Common myeloid progenitor, CD34-positive (primary cell): ENCODE results near the gene CCR3.

Experiments used
- CTCF ChIA-PET: fragments of 350-600 bp; sonication (Branson Sonifier 250); formaldehyde crosslinking; loops from one replicate; lab custom pipeline; 2021; ENCODE audit warnings: antibody characterized with exemption; lab: Charles Lee
- POLR2A ChIA-PET: fragments of 350-600 bp; sonication (Branson Sonifier 250); formaldehyde crosslinking; loops from one replicate; lab custom pipeline; 2021; ENCODE audit warnings: antibody characterized with exemption; lab: Charles Lee
- DNase-seq, 3 donors: peaks; one replicate each; pipeline versions ENCODE4 v3.0.0 to v3.0.0-alpha.2; 2013
- H3K27ac ChIP-seq, 2 experiments: 1 replicate in 1 of 2; 2 replicates in 1 of 2; pipeline ENCODE4 v1.7.0; 2013; ENCODE audit warnings: inconsistent platforms in 2 of 2, low read length in 2 of 2, mild to moderate bottlenecking in 2 of 2, low read depth in 1 of 2, moderate library complexity in 1 of 2; ENCODE audit not compliant: severe bottlenecking in 2 of 2, insufficient read depth in 1 of 2, poor library complexity in 1 of 2
- H3K27me3 ChIP-seq, 5 experiments: replicated peaks in 2 of 5; 1 replicate in 3 of 5; 2 replicates in 2 of 5; pipeline versions ENCODE4 v1.6.1 to v1.7.0; 2013; ENCODE audit warnings: low read length in 4 of 5, mild to moderate bottlenecking in 2 of 5, moderate library complexity in 2 of 5, inconsistent platforms in 1 of 5; ENCODE audit not compliant: insufficient read depth in 5 of 5, control insufficient read depth in 4 of 5
- H3K36me3 ChIP-seq, 4 experiments: 1 replicate in 2 of 4; 2 replicates in 2 of 4; pipeline versions ENCODE4 v1.6.1 to v1.7.0; 2013; ENCODE audit warnings: low read length in 3 of 4, control low read depth in 1 of 4, mild to moderate bottlenecking in 1 of 4; ENCODE audit not compliant: control insufficient read depth in 4 of 4, insufficient read depth in 4 of 4
- H3K4me1 ChIP-seq, 4 experiments: 1 replicate in 3 of 4; 2 replicates in 1 of 4; pipeline versions ENCODE4 v1.6.1 to v1.7.1; 2013; ENCODE audit warnings: low read length in 3 of 4, mild to moderate bottlenecking in 3 of 4, control low read depth in 1 of 4, inconsistent platforms in 1 of 4, moderate library complexity in 1 of 4; ENCODE audit not compliant: control insufficient read depth in 4 of 4, insufficient read depth in 4 of 4; ENCODE audit errors: control extremely low read depth in 1 of 4
- H3K4me3 ChIP-seq, 7 experiments: 1 replicate in 4 of 7; 2 replicates in 3 of 7; pipeline versions ENCODE4 v1.5.1 to v1.7.0; 2013; ENCODE audit warnings: mild to moderate bottlenecking in 7 of 7, low read length in 6 of 7, moderate library complexity in 6 of 7, inconsistent platforms in 2 of 7, low read depth in 2 of 7, control low read depth in 1 of 7; ENCODE audit not compliant: insufficient read depth in 4 of 7, control insufficient read depth in 1 of 7; ENCODE audit errors: extremely low read depth in 1 of 7
- H3K9me3 ChIP-seq, 5 experiments: 1 replicate in 4 of 5; 2 replicates in 1 of 5; pipeline versions ENCODE4 v1.6.1 to v1.7.1; 2013; ENCODE audit warnings: low read length in 4 of 5, mild to moderate bottlenecking in 2 of 5, inconsistent platforms in 1 of 5, low read depth in 1 of 5, moderate library complexity in 1 of 5; ENCODE audit not compliant: control insufficient read depth in 4 of 5, insufficient read depth in 2 of 5; ENCODE audit errors: control extremely low read depth in 1 of 5
- WGBS: methylation state at CpG from one replicate; pipeline ENCODE4 v1.1.5; 2013; ENCODE audit not compliant: insufficient coverage; 5-methylcytosine and 5-hydroxymethylcytosine counted together

CCR3 gene

GRCh38 chr3:46299608-46300460, 57.6 kb downstream of the CCR3 start:
- no peak overlapping the region for H3K27ac ChIP-seq
- no peaks in the 10 kb centered on the region for H3K27me3 ChIP-seq
- WGBS: no CpG with 5 or more reads among the region's 5 CpGs
- ChIA-PET POLR2A (no interaction called here), CTCF (interaction anchor here (0.7 to 1.6 kb wide), 7 partner anchors 12 to 361 kb away, joined by 3 to 5 read pairs (median 4); no protein-coding TSS in a partner anchor)
- DNase-seq: peak; percentile 68 to 94 (median 92)
- H3K9me3 ChIP-seq: no peaks in the 10 kb centered on the region
- H3K4me1 ChIP-seq: peaks cover 14 to 63% (median 42%) of the 10 kb centered on the region in 4 experiments
- H3K4me3 ChIP-seq: no peak overlapping the region
- no peaks in the 10 kb centered on the region for H3K36me3 ChIP-seq

GRCh38 chr3:46300461-46300789, 58.2 kb downstream of the CCR3 start:
- Histone ChIP-seq H3K27me3 (no peaks in the 10 kb centered on the region), H3K4me3 (no peak overlapping the region), H3K9me3 (no peaks in the 10 kb centered on the region), H3K27ac (no peak overlapping the region), H3K36me3 (no peaks in the 10 kb centered on the region), H3K4me1 (peaks cover 14 to 63% (median 42%) of the 10 kb centered on the region in 4 experiments)
- DNase-seq: no peak
- ChIA-PET CTCF (interaction anchor here (0.7 to 1.6 kb wide), 7 partner anchors 15 to 361 kb away, joined by 3 to 5 read pairs (median 4); no protein-coding TSS in a partner anchor), POLR2A (no interaction called here)
- 42% methylated on average over 2 of the region's 3 CpGs for WGBS

GRCh38 chr3:46301122-46301835, 59.0 kb downstream of the CCR3 start:
- Histone ChIP-seq H3K9me3 (no peaks in the 10 kb centered on the region), H3K4me3 (no peak overlapping the region), H3K27me3 (no peaks in the 10 kb centered on the region), H3K36me3 (no peaks in the 10 kb centered on the region), H3K4me1 (peaks cover 14 to 63% (median 42%) of the 10 kb centered on the region in 4 experiments), H3K27ac (no peak overlapping the region)
- ChIA-PET POLR2A (no interaction called here), CTCF (interaction anchor here (1.1 to 1.6 kb wide), 5 partner anchors 14 to 91 kb away, joined by 3 to 4 read pairs (median 4); no protein-coding TSS in a partner anchor)
- 93% methylated on average over 7 of the region's 7 CpGs for WGBS
- no peak for DNase-seq

- CTCF ChIA-PET: interaction anchor here (1.2 kb wide), 1 partner anchor 62 kb away, joined by 4 read pairs; no protein-coding TSS in a partner anchor
- H3K9me3 ChIP-seq: no peaks in the 10 kb centered on the region
- H3K4me3 ChIP-seq: no peak overlapping the region
- POLR2A ChIA-PET: no interaction called here
- H3K27me3 ChIP-seq: no peaks in the 10 kb centered on the region
- H3K36me3 ChIP-seq: no peaks in the 10 kb centered on the region
- no peak overlapping the region for H3K27ac ChIP-seq
- peaks cover 14 to 47% (median 30%) of the 10 kb centered on the region in 4 experiments for H3K4me1 ChIP-seq
- 87% methylated on average over 3 of the region's 3 CpGs for WGBS
- DNase-seq: no peak
Measured at GRCh38 chr3:46303240-46303639, 61.0 kb downstream of the CCR3 start.

- Histone ChIP-seq H3K27ac (no peak overlapping the region), H3K4me1 (peaks cover 11 to 32% (median 17%) of the 10 kb centered on the region in 4 experiments), H3K9me3 (no peaks in the 10 kb centered on the region), H3K4me3 (no peak overlapping the region), H3K27me3 (no peaks in the 10 kb centered on the region), H3K36me3 (no peaks in the 10 kb centered on the region)
- POLR2A ChIA-PET: no interaction called here
- no peak for DNase-seq
- CTCF ChIA-PET: no interaction called here
- WGBS: no CpG with 5 or more reads among the region's 3 CpGs
Measured at GRCh38 chr3:46304739-46305138, 62.5 kb downstream of the CCR3 start.

GRCh38 chr3:46312991-46313390, 70.7 kb downstream of the CCR3 start:
- H3K27me3 ChIP-seq: no peaks in the 10 kb centered on the region
- no peak overlapping the region for H3K27ac ChIP-seq
- peak in 1 of 3 donors; percentile 29 for DNase-seq
- peaks cover 0 to 22% (median 0%) of the 10 kb centered on the region in 4 experiments for H3K4me1 ChIP-seq
- H3K4me3 ChIP-seq: no peak overlapping the region
- POLR2A ChIA-PET: no interaction called here
- no peaks in the 10 kb centered on the region for H3K36me3 ChIP-seq
- WGBS: 100% methylated on average over 1 of the region's 1 CpG
- CTCF ChIA-PET: interaction anchor here (0.8 kb wide), 1 partner anchor 114 kb away, joined by 3 read pairs; no protein-coding TSS in a partner anchor
- H3K9me3 ChIP-seq: peaks cover 0 to 2% (median 0%) of the 10 kb centered on the region in 5 experiments
